Activated CD4-positive, alpha-beta T cell treated with anti-CD3 and anti-CD28 coated beads for 4 hours (primary cell): Measurements from ENCODE around the gene PCDHGB5.
"Not testable (repeated sequence)": the region's sequence is repeated elsewhere in the genome, so short reads cannot be mapped to it uniquely, and the experiment has no call there.

ENCODE experiments used
- DNase-seq, 2 donors: peaks; one replicate each; pipeline ENCODE4 v3.0.0-alpha.2; 2020

PCDHGB5 gene

GRCh38 chr5:141382469-141383294, 15.1 kb upstream of the PCDHGB5 start, which contains the start of gene PCDHGA7:
TSS of gene PCDHGA7 (plus strand) at chr5:141382742. CDS start at chr5:141382900, 158 bp downstream.
- no peak for DNase-seq

GRCh38 chr5:141383345-141383744, 14.4 kb upstream of the PCDHGB5 start:
- DNase-seq: no peak

GRCh38 chr5:141384471-141385267, 13.1 kb upstream of the PCDHGB5 start:
- DNase-seq: no peak

GRCh38 chr5:141387557-141388311, 10.0 kb upstream of the PCDHGB5 start, which contains the start of gene PCDHGB4:
TSS of gene PCDHGB4 (plus strand) at chr5:141387698. CDS start at chr5:141387885, 187 bp downstream.
- DNase-seq: not testable (repeated sequence)

- no peak for DNase-seq
Observed at GRCh38 chr5:141388661-141389060, 9.1 kb upstream of the PCDHGB5 start.

GRCh38 chr5:141389153-141390042, 8.3 kb upstream of the PCDHGB5 start:
- no peak for DNase-seq

GRCh38 chr5:141392429-141393198, 5.1 kb upstream of the PCDHGB5 start, which contains the start of gene PCDHGA8:
TSS of gene PCDHGA8 (plus strand) at chr5:141392633. CDS start at chr5:141392814, 181 bp downstream.
- no peak for DNase-seq

GRCh38 chr5:141393267-141393666, 4.5 kb upstream of the PCDHGB5 start:
- no peak for DNase-seq

GRCh38 chr5:141394401-141395187, 3.2 kb upstream of the PCDHGB5 start:
- not testable (repeated sequence) for DNase-seq

GRCh38 chr5:141398608-141399007, 861 bp downstream of the PCDHGB5 start:
- DNase-seq: no peak

GRCh38 chr5:141399555-141400258, 2.0 kb downstream of the PCDHGB5 start:
- no peak for DNase-seq

GRCh38 chr5:141402553-141403243, 5.0 kb downstream of the PCDHGB5 start, which contains the start of gene PCDHGA9:
TSS of gene PCDHGA9 (plus strand) at chr5:141402778. CDS start at chr5:141402953, 175 bp downstream.
- DNase-seq: no peak

GRCh38 chr5:141403387-141403786, 5.6 kb downstream of the PCDHGB5 start:
- DNase-seq: no peak

- DNase-seq: not testable (repeated sequence)
Observed at GRCh38 chr5:141407790-141408505, 10.2 kb downstream of the PCDHGB5 start, which contains the start of gene PCDHGB6. TSS of gene PCDHGB6 (plus strand) at chr5:141408021. CDS start at chr5:141408203, 182 bp downstream.

GRCh38 chr5:141409598-141410306, 12.0 kb downstream of the PCDHGB5 start:
- DNase-seq: no peak

- DNase-seq: no peak
Observed at GRCh38 chr5:141411575-141411974, 13.8 kb downstream of the PCDHGB5 start.
